HG03039 (cell line): Measurements from ENCODE around the gene EGFL6.

ENCODE experiments used
- ATAC-seq: cut with Tn5 transposase; IDR thresholded peaks from one replicate; pipeline ENCODE4 v1.9.1; 2021; ENCODE audit warnings: mild to moderate bottlenecking, moderate library complexity; ENCODE audit not compliant: unreplicated experiment

Gene EGFL6, protein sequence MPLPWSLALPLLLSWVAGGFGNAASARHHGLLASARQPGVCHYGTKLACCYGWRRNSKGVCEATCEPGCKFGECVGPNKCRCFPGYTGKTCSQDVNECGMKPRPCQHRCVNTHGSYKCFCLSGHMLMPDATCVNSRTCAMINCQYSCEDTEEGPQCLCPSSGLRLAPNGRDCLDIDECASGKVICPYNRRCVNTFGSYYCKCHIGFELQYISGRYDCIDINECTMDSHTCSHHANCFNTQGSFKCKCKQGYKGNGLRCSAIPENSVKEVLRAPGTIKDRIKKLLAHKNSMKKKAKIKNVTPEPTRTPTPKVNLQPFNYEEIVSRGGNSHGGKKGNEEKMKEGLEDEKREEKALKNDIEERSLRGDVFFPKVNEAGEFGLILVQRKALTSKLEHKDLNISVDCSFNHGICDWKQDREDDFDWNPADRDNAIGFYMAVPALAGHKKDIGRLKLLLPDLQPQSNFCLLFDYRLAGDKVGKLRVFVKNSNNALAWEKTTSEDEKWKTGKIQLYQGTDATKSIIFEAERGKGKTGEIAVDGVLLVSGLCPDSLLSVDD

DNA sequence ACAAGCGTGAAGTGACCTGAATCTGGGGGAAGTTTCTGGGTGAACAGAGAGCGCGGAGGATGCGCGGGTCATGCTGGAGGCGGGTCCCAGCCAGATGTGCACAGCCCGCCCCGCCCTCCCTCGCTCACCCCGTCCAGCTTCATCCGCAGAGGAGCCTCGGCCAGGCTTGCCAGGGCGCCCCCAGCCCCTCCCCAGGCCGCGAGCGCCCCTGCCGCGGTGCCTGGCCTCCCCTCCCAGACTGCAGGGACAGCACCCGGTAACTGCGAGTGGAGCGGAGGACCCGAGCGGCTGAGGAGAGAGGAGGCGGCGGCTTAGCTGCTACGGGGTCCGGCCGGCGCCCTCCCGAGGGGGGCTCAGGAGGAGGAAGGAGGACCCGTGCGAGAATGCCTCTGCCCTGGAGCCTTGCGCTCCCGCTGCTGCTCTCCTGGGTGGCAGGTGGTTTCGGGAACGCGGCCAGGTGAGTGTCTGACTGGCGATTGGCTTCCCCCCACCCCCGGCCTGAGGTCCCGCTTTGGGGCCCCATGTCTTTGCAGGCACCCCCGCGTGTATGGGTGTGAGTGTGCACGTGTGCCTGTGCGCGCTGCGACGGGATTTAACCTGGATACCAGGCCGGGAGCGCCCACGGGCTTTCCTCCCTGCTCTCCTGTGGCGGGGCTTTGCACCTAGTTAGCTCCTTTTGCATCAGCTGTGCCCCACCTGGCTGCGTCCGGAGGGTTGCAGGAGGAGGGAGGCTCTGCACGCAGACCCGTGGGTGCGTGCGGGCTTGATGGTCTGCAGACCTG is at the start of gene EGFL6:
EGFL6 (plus strand) TSS at position 123 of the 782 bp plus-strand sequence; CDS start at position 384, 261 bp downstream.
- ATAC-seq = no peak

DNA sequence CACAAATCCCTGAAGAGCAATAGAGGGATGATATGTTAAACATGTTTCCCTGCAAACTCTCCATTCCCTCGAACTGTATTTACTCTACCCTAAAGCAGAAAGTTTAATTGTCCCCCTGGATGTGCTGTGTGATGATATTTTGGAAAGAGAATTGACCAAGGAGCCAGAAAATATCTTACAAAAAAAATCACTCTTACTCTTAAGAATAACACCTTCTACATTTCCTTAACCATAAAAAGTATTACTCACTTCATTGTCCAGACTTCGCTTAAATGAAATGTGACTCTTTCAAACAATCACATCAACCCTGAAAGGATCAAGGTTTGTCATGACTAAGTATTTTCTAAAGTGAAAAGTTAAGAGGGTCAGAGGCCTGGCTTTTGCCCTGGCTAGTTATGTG is 49.0 kb upstream of the EGFL6 start:
- ATAC-seq = no peak

DNA sequence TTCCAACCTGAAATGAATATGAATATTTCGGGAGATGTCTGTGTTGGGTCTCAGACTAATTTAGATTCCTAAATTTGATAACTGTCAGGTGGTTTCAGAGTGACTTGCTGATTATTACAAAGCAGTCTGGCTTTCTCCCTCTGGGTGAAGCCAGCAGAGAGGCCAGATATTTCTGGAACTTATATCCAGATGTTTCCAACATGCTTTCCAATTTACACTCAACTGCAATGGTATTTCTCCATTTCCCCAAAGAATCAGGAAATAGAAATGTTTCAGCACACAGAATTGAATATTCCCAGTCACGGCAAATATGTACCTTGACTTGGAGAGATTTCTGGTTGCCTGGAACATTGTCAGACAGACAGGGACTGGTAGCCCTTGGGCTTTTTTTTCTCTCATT is 48.5 kb upstream of the EGFL6 start:
- no peak for ATAC-seq

DNA sequence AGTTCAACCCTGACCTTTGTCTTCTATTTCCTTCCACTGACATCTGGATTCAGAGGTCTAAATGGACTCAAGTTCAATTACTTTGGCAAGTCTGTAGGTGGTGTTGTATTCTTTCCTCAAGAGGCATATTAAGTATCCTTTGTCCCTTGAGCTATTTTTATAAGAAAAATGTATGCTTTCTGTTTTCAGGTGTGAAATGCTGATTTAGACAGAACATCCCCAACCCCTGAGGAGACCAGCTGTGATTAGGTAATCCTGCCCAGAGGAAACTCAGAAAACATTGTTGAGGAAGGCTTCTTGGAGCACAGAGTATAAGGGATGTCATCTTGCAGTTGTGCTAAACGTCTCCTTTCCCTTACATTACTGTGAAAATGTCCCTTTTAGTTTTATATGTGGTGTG is 46.6 kb upstream of the EGFL6 start:
- no peak for ATAC-seq

DNA sequence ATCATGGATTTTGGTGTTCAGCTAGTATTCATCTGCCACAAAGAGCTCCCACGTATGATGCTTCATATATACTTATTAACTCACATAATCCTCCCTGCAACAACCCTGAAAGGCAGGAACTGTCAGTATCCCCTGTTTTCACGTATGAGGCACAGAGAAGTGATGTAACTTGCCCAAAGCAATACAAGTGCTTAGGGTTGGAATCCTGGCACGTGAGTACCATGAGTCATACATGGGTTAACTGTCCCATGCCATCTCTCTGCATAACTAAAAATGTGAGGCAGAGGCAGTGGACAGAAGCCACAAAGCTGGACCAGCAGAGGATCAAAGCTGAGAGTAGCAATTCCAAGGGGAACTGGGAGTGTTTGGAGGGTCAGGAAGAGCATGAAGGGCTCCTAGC is 35.7 kb upstream of the EGFL6 start:
- no peak for ATAC-seq

DNA sequence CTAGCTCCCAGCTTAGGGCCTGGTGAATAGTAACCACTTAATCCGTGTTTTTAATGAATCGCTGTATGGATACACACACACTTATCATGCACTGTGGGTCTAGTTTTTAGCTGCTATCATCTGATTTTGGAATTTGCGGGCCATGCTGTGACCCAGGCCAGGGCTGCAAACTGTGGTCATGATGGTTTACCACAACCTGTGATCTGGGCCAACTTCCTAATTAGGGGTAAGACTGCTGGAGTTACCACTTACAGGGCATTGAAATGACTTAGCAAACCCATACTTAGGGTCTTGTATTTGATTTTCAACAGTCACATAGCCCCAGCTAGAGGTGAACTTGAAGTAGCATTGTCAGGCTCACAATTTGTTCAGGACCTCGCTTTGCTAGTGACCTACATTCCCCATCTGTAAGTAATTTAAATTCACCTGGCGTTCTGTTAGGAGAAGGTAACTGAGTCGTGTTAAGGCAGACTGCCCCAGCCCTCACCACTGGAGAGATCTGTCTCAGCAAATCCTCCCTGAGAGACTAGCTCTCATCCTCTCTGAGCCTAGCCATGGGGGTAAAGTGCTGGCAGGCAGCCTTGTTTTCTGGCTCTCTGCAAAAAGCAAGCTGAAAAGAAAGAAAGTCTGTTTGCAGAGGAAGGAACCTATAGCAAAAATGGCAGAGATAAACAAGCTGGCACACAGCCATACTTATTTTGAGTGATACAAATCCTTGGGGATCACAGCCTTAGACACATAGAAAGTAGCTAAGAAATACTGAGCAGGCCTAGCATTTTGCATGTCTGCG is 33.8 kb upstream of the EGFL6 start:
- no peak for ATAC-seq

DNA sequence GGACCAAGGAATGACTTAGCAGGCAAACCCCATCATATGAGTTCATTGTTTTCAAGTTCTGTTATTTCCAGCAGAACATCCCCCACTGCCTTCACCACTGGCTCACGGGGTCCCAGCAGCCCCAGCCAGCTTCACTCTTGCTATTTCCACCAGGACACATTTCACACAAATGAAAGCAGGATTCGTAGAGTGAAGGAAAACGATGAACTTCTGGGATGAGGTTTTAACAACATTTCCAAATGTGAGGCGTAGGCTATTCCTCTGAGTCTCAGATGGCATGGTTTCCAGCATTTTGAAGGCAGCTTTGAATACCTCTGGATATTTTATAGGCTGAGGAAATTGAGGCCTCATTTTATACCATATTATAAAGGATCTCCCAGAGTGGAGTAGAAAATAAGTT is 32.9 kb upstream of the EGFL6 start:
- no peak for ATAC-seq

DNA sequence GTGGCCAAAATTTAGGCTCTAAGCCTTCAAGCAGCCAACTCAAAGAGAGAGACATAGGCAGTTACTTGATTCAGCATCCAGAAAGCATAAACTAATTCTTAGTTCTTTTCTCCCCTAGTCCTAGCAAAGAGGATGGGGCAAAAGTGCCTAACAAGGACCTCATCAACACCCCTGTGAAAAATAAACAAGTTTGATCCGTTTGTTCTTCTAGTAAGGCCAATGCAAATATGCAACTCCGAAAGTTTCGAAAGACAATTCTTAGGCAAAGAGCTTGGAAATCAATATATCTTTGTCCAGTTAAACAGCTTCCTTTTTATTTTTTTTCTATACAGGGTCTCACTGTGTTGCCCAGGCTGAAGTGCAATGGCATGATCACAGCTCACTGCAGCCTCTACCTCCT is 31.0 kb upstream of the EGFL6 start:
- ATAC-seq = no peak

DNA sequence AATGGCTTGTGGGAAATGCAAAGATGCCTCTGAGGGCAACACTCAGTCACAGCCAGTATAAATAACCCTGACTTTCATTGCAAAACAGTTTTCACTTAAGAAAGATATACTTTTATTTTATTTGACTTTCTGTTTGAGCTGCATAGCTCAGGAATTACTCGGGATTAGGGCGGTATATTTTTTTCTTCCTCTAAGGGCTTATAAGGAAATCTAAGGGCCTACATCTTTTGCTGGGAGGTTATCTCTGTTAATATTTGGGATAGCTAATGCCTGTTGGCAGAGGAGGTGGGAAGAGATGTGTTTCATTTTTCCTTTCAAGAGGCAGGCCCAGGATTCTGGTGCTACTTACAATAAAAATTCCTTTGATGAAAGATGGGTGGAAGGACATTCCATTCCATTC is 28.8 kb upstream of the EGFL6 start:
- no peak for ATAC-seq

DNA sequence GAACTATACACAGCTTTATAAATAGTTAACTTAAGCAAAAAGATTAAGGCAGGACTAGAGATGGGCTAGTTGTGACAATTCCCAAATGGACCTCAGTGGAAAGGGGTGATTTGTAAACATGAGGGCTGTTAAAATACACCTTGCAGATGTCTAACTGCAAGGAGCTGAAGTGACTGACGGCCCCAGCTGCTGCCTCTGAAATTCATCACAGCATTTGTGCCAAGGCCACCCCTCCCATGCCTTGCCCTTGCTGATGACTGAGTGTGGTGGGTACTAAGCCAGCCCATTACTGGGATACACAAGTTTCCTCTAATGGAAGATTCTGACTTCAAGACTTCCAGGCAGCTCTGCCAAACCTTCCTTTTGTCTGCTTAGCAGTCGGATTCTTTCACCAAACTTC is 23.7 kb upstream of the EGFL6 start:
- no peak for ATAC-seq

DNA sequence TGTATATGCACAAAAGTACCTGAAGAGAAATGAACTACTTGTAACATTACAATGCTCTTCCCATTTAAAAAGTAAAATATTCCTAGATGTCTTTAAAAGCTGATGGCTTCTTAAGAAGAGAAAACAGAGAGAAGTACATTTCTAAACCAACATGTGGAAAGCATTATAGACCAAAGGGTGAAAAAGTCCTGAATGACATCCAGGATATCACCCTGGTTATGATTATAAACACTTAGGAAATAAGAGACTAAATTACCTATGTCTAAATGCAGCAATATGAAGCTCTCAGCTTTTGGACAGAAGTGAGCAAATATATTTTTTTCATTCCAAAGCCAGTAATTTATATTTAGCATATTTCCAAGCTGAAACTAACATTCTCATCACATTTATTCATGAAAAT is 21.7 kb upstream of the EGFL6 start:
- no peak for ATAC-seq

DNA sequence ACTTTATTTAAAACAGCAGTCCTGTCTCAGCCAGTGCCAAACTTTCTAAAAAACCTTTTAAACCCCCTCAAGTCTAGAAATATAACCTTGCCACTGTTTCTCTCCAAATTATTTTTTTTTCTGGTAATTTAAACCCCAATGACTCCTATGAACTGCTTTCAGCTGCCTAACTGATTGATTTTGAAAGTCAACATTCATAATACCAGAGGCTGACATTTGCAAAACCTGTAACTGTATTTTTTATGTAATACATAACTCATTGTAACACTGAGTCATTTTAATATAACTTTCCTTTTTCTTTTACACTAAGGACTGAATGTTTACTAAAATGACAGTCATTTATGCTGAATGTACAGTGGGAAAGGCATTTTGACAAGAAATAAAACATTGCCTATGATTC is 19.1 kb upstream of the EGFL6 start:
- ATAC-seq = no peak

DNA sequence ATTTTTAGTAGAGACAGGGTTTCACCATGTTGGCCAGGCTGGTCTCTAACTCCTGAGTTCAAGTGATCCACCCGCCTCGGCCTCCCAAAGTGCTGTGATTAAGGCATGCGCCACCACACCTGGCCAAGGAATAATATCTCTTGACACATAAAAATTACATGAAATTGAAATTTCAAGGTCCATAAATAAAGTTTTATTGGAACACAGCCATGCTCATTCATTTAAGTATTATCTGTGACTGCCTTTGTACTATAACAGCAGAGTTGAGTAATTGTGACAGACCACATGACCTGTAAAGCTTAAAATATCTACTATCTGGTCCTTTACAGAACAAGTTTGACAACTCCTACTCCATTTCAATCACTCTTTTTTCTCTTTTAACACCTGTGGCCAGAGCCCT is 17.8 kb upstream of the EGFL6 start:
- ATAC-seq = no peak

DNA sequence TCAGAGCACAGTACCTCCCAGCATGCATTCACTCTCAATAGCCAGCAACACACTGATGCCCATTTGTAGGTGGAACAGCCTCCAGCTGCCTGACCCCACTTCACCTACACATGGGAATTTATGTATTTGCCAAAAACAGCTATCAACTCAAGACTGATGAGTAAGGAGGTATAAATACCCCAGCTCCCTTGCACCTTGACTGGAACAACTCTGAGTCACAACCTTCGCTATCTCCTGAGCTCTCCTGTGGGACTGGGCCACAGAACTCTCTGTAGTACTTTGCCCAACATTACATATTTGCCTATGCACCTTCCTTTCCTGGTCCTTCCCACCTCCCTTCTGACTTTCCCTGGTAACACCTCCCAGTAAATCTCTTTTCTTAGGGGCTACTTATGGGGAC is 16.5 kb upstream of the EGFL6 start:
- no peak for ATAC-seq

DNA sequence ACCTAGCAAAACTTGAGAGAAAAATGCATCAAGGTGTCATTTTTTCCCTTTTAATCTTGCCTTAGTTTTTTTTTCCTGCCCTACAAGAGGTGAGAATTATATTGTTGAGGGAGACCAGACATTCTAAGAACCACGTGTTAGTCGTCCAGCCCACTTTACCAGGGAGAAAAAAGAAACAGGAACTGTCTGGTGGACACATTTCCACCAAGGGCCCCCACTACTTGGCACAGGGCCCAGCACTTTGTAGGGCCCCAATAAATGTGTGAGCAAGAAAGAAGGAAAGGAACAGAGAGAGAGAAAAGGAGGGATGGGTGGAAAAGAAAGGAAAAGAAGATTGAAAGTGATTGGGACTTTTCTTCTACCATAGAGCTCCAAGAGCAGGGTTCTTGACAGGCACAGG is 3.9 kb upstream of the EGFL6 start:
- no peak for ATAC-seq

DNA sequence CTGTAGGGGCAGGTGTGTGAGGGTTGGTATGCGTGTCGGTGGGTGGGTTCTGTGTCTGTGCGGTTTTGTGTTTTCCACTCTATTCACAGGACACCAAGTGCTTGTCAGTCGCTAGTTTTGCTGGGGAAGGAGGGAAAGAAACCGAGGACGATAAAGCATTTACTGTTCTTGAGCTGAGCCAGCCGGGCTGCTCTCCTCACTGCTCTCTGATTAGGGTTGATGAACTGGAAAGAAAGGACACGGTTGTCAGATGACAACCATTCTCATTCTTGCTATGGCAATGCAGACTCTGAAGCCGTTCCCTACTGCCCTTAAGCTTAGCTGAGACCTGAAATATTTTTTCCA is 832 bp downstream of the EGFL6 start:
- ATAC-seq = no peak

DNA sequence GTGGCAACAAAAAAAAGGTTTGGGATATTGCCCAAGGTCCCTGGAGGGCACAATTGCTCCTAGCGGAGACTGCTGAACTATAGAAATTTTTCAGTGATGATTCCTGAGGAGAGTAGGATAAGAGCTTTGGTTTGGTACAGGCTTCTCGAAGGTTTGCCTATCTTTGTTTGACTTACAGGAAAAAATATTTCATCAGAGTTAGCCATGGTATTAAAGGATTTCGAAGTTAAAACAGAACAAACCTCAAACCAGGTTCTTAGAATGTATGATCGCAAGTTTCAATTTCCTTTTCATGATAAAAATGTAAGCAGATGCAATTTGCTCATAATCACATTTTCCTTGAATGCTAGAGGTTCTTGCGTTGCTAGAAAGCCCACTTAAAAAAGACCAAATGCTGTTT is 1.7 kb downstream of the EGFL6 start:
- ATAC-seq = no peak

DNA sequence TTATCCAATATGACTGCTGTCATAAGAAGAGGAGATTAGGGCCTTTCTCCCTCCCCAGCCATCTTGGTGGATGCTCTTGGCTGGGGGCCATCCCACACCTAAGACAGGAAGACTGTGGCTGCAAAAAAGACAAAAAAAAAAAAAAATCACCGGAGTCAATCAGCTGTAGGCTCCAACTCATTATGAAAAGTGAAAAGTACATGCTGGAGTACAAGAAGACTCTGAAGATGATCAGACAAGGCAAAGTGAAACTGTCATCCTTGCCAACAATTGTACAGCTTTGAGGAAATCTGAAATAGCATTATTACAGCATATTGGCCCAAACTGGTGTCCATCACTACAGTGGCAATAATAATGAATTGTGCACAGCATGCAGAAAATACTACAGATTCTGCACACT is 5.2 kb downstream of the EGFL6 start:
- ATAC-seq = no peak

DNA sequence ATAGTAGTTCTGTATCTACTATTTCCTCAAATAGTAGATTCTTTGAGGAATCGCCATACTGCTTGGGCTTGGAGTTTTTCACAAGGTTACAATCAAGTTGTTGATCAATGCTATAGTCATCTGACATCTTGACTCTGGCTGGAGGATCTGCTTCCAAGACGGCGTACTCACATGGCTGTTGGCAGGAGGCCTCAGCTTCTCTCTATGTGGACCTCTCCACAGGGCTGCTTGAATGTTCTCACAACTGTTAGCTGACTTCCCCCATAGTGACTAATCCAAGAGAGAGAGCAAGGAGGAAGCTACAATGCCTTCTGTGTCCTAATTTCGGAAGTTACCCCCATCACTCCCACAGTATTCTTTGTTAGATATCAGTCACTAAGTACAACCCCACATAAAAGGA is 10.3 kb downstream of the EGFL6 start:
- no peak for ATAC-seq

DNA sequence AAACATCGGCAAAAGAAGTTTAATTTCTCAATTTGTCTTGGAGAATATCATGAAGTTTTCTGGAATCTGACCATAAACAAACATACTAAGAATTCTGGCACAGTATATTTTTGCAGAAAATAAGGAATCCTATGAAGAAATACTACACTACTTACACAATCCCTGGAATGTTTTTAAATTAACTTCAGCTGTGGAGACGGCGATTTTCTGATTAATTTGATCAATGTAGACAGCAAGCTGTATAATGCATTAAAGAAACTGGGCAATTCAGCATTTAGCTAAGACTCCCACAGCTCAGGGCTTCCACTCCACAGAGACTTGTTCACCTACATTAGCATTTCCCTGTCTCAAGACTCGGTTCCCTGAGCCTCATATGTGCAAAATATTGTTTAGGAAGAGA is 12.2 kb downstream of the EGFL6 start:
- no peak for ATAC-seq

DNA sequence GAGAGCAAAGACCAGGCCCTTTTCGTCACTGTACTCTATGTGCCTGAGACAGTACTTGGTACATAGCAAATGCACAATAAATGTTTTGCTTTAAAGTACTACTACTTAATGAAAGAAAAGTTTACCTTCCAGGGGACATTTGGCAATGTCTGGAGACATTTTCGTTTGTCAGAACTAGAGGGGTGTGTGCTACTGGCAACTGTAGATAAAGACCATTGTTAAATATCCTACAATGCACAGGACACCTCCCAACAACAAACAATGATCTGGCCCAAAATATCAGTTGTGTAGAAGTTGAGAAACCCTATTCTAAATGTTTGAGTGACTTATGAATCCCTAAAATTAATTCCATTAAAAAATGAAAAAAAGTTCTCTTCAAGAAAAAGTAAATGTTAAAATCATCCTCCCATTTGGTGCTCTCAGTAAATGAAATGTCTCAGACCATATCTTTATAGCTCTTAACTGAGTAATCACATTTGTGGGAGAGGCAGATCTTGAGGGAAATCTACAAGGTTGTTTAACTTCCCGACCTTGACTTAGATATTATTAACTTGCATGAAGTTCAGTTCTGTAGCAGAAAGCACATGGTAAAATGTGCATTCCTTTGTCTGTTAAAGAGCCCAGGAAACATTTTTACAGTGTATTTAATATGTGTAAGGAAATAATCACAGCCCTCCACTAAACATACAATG is 18.5 kb downstream of the EGFL6 start:
- no peak for ATAC-seq
